Fibroblast of lung (primary cell): ENCODE measurements around the gene ITPA.

Experiments used
- CTCF ChIP-seq, 2 donors: IDR thresholded peaks in 1 of 2; conservative IDR thresholded peaks in 1 of 2; 1 replicate in 1 of 2; 2 replicates in 1 of 2; pipeline ENCODE4 v1.5.1; 2011 to 2012; ENCODE audit warnings: low read length in 2 of 2, control low read depth in 1 of 2, inconsistent platforms in 1 of 2, low read depth in 1 of 2, mild to moderate bottlenecking in 1 of 2
- EZH2 ChIP-seq: IDR thresholded peaks from 2 replicates; pipeline ENCODE4 v1.5.1; 2012; ENCODE audit warnings: low read length, control low read depth, mild to moderate bottlenecking; ENCODE audit errors: missing control alignments

- TF ChIP-seq CTCF (conservative IDR thresholded peaks at IDR 0.05 in 1 of 2, IDR thresholded peaks at IDR 0.05 in 1 of 2; ENCODE audit: low read depth in 1 of 2, low read length in 2 of 2) (no peak), EZH2 (no peak)
Measured at GRCh38 chr20:3227506-3227905, 18.2 kb downstream of the ITPA start.
